Stimulated activated CD8-positive, alpha-beta memory T cell treated with anti-CD3 and anti-CD28 coated beads, Interleukin-4, amount 100 ng/mL, for 24 hours (primary cell): ENCODE measurements around the gene DDX47.
A peak's percentile ranks its signal among the peaks of the same experiment; 100 is the strongest.

Experiments used
- DNase-seq: peaks from one replicate; pipeline ENCODE4 v3.0.0-alpha.2; 2020; ENCODE audit warnings: low read depth

The DDX47 gene

GRCh38 chr12:12813120-12814101 is at the start of gene DDX47:
Gene DDX47 (plus strand): TSS chr12:12813346. CDS start chr12:12813368, 22 bp downstream.
- peak; percentile 97 for DNase-seq

GRCh38 chr12:12764824-12765223 is 48.3 kb upstream of the DDX47 start:
- no peak for DNase-seq

GRCh38 chr12:12770262-12770661 is 42.9 kb upstream of the DDX47 start:
- DNase-seq, result no peak

- no peak for DNase-seq
Measured at GRCh38 chr12:12774791-12775190, 38.4 kb upstream of the DDX47 start.

- DNase-seq, result no peak
Measured at GRCh38 chr12:12776261-12776660, 36.9 kb upstream of the DDX47 start.

GRCh38 chr12:12777092-12777491 is 36.1 kb upstream of the DDX47 start:
- DNase-seq, result no peak

GRCh38 chr12:12779007-12779406 is 34.1 kb upstream of the DDX47 start:
- DNase-seq, result no peak

- DNase-seq, result no peak
Measured at GRCh38 chr12:12779529-12779928, 33.6 kb upstream of the DDX47 start.

- DNase-seq, result no peak
Measured at GRCh38 chr12:12784116-12784515, 29.0 kb upstream of the DDX47 start.

GRCh38 chr12:12784911-12785814 is 28.0 kb upstream of the DDX47 start, which contains the start of gene APOLD1:
Gene APOLD1 (plus strand): TSS chr12:12785659. CDS start chr12:12785692, 33 bp downstream.
- DNase-seq, result no peak

- no peak for DNase-seq
Measured at GRCh38 chr12:12786351-12786705, 26.8 kb upstream of the DDX47 start.

- DNase-seq, result peak; percentile 58
Measured at GRCh38 chr12:12786706-12787601, 26.2 kb upstream of the DDX47 start.

- no peak for DNase-seq
Measured at GRCh38 chr12:12788131-12788530, 25.0 kb upstream of the DDX47 start.

- DNase-seq, result peak; percentile 18
Measured at GRCh38 chr12:12788675-12789368, 24.3 kb upstream of the DDX47 start.

- no peak for DNase-seq
Measured at GRCh38 chr12:12790956-12791355, 22.2 kb upstream of the DDX47 start.

GRCh38 chr12:12791756-12792369 is 21.3 kb upstream of the DDX47 start:
- no peak for DNase-seq

GRCh38 chr12:12792421-12792820 is 20.7 kb upstream of the DDX47 start:
- no peak for DNase-seq

- DNase-seq, result no peak
Measured at GRCh38 chr12:12794686-12795085, 18.5 kb upstream of the DDX47 start.

- DNase-seq, result no peak
Measured at GRCh38 chr12:12796171-12796570, 17.0 kb upstream of the DDX47 start.
